ENCODE data around the gene HAGH.

Gene HAGH

GRCh38 chr16:1762196-1762878 lies 64.3 kb downstream of the HAGH start:
- no peak for DNase-seq (ENCODE audit: low spot score)

- no peak for DNase-seq (ENCODE audit: low spot score)
These were observed 64.9 kb downstream of the HAGH start for GRCh38 chr16:1761751-1762150.

- no peak for DNase-seq (ENCODE audit: low spot score)
These were observed 65.7 kb downstream of the HAGH start for GRCh38 chr16:1760911-1761310.

- DNase-seq (ENCODE audit: low spot score), result no peak
These were observed 67.1 kb downstream of the HAGH start for GRCh38 chr16:1759511-1759910.

GRCh38 chr16:1758923-1759322 lies 67.7 kb downstream of the HAGH start:
- no peak for DNase-seq (ENCODE audit: low spot score)

GRCh38 chr16:1757714-1758461 lies 68.7 kb downstream of the HAGH start:
- DNase-seq (ENCODE audit: low spot score), result no peak
